CD1c-positive myeloid dendritic cell (primary cell): ENCODE data around the gene DNAJA3.

Source experiments
- DNase-seq: peaks from one replicate; pipeline ENCODE4 v3.0.0-alpha.2; 2016; ENCODE audit errors: extremely low spot score

DNAJA3 gene

GRCh38 chr16:4425378-4426020 lies at the start of gene DNAJA3:
DNAJA3 (plus strand) TSS chr16:4425868; CDS start chr16:4425882, 14 bp downstream.
- peak; percentile 98 for DNase-seq

GRCh38 chr16:4376126-4376892 lies 49.4 kb upstream of the DNAJA3 start:
- no peak for DNase-seq

- no peak for DNase-seq
Observed at GRCh38 chr16:4376893-4377572, 48.6 kb upstream of the DNAJA3 start.

GRCh38 chr16:4377573-4378154 lies 48.0 kb upstream of the DNAJA3 start:
- no peak for DNase-seq

GRCh38 chr16:4378161-4378666 lies 47.5 kb upstream of the DNAJA3 start:
- no peak for DNase-seq

GRCh38 chr16:4378999-4379690 lies 46.5 kb upstream of the DNAJA3 start:
- no peak for DNase-seq

GRCh38 chr16:4380119-4381063 lies 45.3 kb upstream of the DNAJA3 start:
- DNase-seq = no peak

GRCh38 chr16:4381072-4381934 lies 44.4 kb upstream of the DNAJA3 start:
- no peak for DNase-seq

- no peak for DNase-seq
Observed at GRCh38 chr16:4381935-4382794, 43.5 kb upstream of the DNAJA3 start.

- DNase-seq = no peak
Observed at GRCh38 chr16:4382795-4383357, 42.8 kb upstream of the DNAJA3 start.

GRCh38 chr16:4383591-4384444 lies 41.9 kb upstream of the DNAJA3 start:
- no peak for DNase-seq

GRCh38 chr16:4384509-4384942 lies 41.1 kb upstream of the DNAJA3 start:
- no peak for DNase-seq

- no peak for DNase-seq
Observed at GRCh38 chr16:4385066-4385788, 40.4 kb upstream of the DNAJA3 start.

GRCh38 chr16:4385789-4386450 lies 39.7 kb upstream of the DNAJA3 start:
- no peak for DNase-seq

- DNase-seq = no peak
Observed at GRCh38 chr16:4386451-4386805, 39.2 kb upstream of the DNAJA3 start.

GRCh38 chr16:4386951-4387565 lies 38.6 kb upstream of the DNAJA3 start:
- DNase-seq = no peak
